Fibroblast of the aortic adventitia (primary cell): ENCODE data around the gene KRR1. TPM values are rescaled to one million over a fixed set of nuclear protein-coding genes. Genes with fewer than 3 reads are reported as not detected.

ENCODE experiments used
- DNase-seq: peaks from one replicate; pipeline ENCODE4 v3.0.0-alpha.2; 2010; ENCODE audit warnings: low read depth
- H3K4me3 ChIP-seq: 2 replicates; pipeline ENCODE4 v1.5.1; 2011; ENCODE audit warnings: low read depth, mild to moderate bottlenecking, control low read depth, low read length, moderate library complexity
- CTCF ChIP-seq: IDR thresholded peaks from 2 replicates; pipeline ENCODE4 v1.5.1; 2011; ENCODE audit warnings: mild to moderate bottlenecking, low read length, control low read depth, inconsistent platforms; ENCODE audit not compliant: insufficient read depth
- total RNA-seq: library from RNA; depleted of rRNA; stranded (reverse); fragments of >200 nt; gene quantifications from 2 replicates; pipeline ENCODE4 v1.2.3, GENCODE V29; 2012; ENCODE audit warnings: low replicate concordance

KRR1 gene
- total RNA-seq, 1 donor: 71.4 TPM

- DNase-seq: peak; percentile 98
- no peak for TF ChIP-seq CTCF
These were observed 30.9 kb downstream of the KRR1 start, which contains the start of gene GLIPR1 for GRCh38 chr12:75480469-75480949. GLIPR1 (plus strand) TSS chr12:75480755; CDS start chr12:75480881, 126 bp downstream.

GRCh38 chr12:75479963-75480461 is 31.4 kb downstream of the KRR1 start:
- TF ChIP-seq CTCF: no peak
- DNase-seq: no peak
- H3K4me3 ChIP-seq: peak overlapping the region; percentile 80

More at GRCh38 chr12:75480469-75480949, 30.9 kb downstream of the KRR1 start, which contains the start of gene GLIPR1:
- H3K4me3 ChIP-seq: peak within 1 kb of the TSS; percentile 80

GRCh38 chr12:75478116-75478794 is 33.2 kb downstream of the KRR1 start:
- DNase-seq: peak; percentile 84
- H3K4me3 ChIP-seq: no peak overlapping the region
- TF ChIP-seq CTCF: no peak

GRCh38 chr12:75477137-75477536 is 34.3 kb downstream of the KRR1 start:
- no peak overlapping the region for H3K4me3 ChIP-seq
- DNase-seq: no peak
- TF ChIP-seq CTCF: no peak

- DNase-seq: no peak
- H3K4me3 ChIP-seq: no peak overlapping the region
- no peak for TF ChIP-seq CTCF
These were observed 35.3 kb downstream of the KRR1 start for GRCh38 chr12:75476071-75476470.

- no peak for DNase-seq
- no peak overlapping the region for H3K4me3 ChIP-seq
- no peak for TF ChIP-seq CTCF
These were observed 37.3 kb downstream of the KRR1 start for GRCh38 chr12:75474116-75474515.
